ENCODE data around the gene TUBB4B.

TUBB4B gene

DNA sequence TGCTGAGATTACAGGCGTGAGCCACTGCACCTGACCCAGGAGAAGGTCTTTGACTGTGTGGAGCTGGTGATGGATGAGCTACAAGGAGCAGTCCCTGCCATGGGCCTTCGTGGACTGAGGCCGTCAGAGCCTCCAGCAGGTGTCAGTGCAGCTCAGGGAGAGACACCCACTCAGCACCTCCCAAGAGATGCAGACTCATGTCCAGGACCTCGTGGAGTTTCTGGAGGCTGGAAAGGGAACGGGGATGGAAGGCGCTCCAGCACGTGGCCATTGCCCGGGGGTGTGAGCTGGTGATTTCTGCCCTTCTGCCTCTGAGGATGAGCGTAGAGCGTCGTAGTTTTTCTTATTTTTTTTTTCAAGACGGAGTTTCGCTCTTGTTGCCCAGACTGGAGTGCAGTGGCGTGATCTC is 45.9 kb downstream of the TUBB4B start:
- TF ChIP-seq POLR2AphosphoS5 (IDR thresholded peaks at IDR 0.05; ENCODE audit: low read depth, low read length) (no peak), SPI1 (IDR thresholded peaks at IDR 0.05; ENCODE audit: low read depth, low read length) (no peak), PAX5 (IDR thresholded peaks at IDR 0.05; ENCODE audit: insufficient read depth, low read length, severe bottlenecking) (no peak)
- DNase-seq (ENCODE audit: insufficient read length, low spot score), result no peak
- peak; percentile 66 for FAIRE-seq

DNA sequence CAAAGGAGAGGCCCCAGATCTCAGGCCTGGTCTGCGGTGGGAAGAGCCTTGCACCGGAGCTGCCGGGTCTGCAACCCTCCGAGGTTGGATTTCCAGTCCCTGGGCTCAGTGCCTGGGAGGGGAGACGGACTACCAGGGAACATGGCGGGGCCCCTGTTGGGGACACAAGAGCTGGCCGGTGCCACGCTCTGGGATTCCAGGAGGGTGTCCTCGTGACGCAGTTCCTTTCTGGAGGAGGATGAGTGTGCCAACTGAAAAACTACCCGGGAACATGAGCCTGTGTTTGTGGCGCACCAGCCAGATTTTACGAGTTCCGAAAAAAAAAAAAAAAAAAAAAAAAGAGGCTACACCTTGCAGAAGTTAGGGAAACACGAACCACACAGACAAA is 52.0 kb downstream of the TUBB4B start:
- TF ChIP-seq POU2F2 (IDR thresholded peaks at IDR 0.05; ENCODE audit: low read depth, low read length) (no peak), TAF1 (IDR thresholded peaks at IDR 0.05; ENCODE audit: low read depth, low read length) (no peak), POLR2AphosphoS5 (IDR thresholded peaks at IDR 0.05; ENCODE audit: low read depth, low read length) (no peak), SPI1 (IDR thresholded peaks at IDR 0.05; ENCODE audit: low read depth, low read length) (no peak), PAX5 (IDR thresholded peaks at IDR 0.05; ENCODE audit: insufficient read depth, low read length, severe bottlenecking) (no peak), POLR2A (IDR thresholded peaks at IDR 0.05; ENCODE audit: low read depth, low read length) (no peak)
- no peak for FAIRE-seq
- no peak for DNase-seq (ENCODE audit: insufficient read length, low spot score)
